ENCODE results near the gene NKX2-1. TPM values are rescaled to one million over a fixed set of nuclear protein-coding genes. Genes with fewer than 3 reads are reported as not detected.
"Not testable (repeated sequence)": the region's sequence is repeated elsewhere in the genome, so short reads cannot be mapped to it uniquely, and the experiment has no call there.

Gene NKX2-1
- not detected for polyA plus RNA-seq

GRCh38 chr14:36519431-36520321 is at the start of gene NKX2-1:
NKX2-1 (minus strand) TSS chr14:36520232; CDS start chr14:36520129, 103 bp downstream.
- H3K27me3 Mint-ChIP-seq: peaks cover 55% of the 10 kb centered on the region
- H3K4me3 Mint-ChIP-seq: peak within 1 kb of the TSS in 2 of 4 donors; percentile 39 to 52
- no peak within 1 kb of the TSS for H3K27ac Mint-ChIP-seq
- peaks cover 0 to 2% (median 0%) of the 10 kb centered on the region in 3 donors for H3K9me3 Mint-ChIP-seq
- peaks cover 0 to 3% (median 1%) of the 10 kb centered on the region in 3 donors for H3K4me1 Mint-ChIP-seq
- no peaks in the 10 kb centered on the region for H3K36me3 Mint-ChIP-seq

GRCh38 chr14:36556811-36557433 is 36.9 kb upstream of the NKX2-1 start:
- Mint-ChIP-seq H3K27me3 (peaks cover 3% of the 10 kb centered on the region), H3K9me3 (no peaks in the 10 kb centered on the region), H3K4me3 (no peak overlapping the region), H3K4me1 (peaks cover 0 to 3% (median 2%) of the 10 kb centered on the region in 3 donors), H3K27ac (no peak overlapping the region), H3K36me3 (no peaks in the 10 kb centered on the region)

- Mint-ChIP-seq H3K27me3 (peaks cover 3% of the 10 kb centered on the region), H3K4me3 (no peak overlapping the region), H3K9me3 (no peaks in the 10 kb centered on the region), H3K36me3 (no peaks in the 10 kb centered on the region), H3K27ac (no peak overlapping the region), H3K4me1 (peaks cover 0 to 3% (median 2%) of the 10 kb centered on the region in 3 donors)
Measured at GRCh38 chr14:36555998-36556743, 36.1 kb upstream of the NKX2-1 start.

GRCh38 chr14:36553656-36554260 is 33.7 kb upstream of the NKX2-1 start:
- H3K27me3 Mint-ChIP-seq: no peaks in the 10 kb centered on the region
- no peak overlapping the region for H3K27ac Mint-ChIP-seq
- H3K9me3 Mint-ChIP-seq: no peaks in the 10 kb centered on the region
- peaks cover 0 to 3% (median 2%) of the 10 kb centered on the region in 3 donors for H3K4me1 Mint-ChIP-seq
- H3K4me3 Mint-ChIP-seq: no peak overlapping the region
- H3K36me3 Mint-ChIP-seq: no peaks in the 10 kb centered on the region

GRCh38 chr14:36550899-36551298 is 30.9 kb upstream of the NKX2-1 start:
- no peaks in the 10 kb centered on the region for H3K27me3 Mint-ChIP-seq
- H3K9me3 Mint-ChIP-seq: no peaks in the 10 kb centered on the region
- H3K4me3 Mint-ChIP-seq: no peak overlapping the region
- no peaks in the 10 kb centered on the region for H3K36me3 Mint-ChIP-seq
- no peaks in the 10 kb centered on the region for H3K4me1 Mint-ChIP-seq
- no peak overlapping the region for H3K27ac Mint-ChIP-seq

GRCh38 chr14:36544280-36544679 is 24.2 kb upstream of the NKX2-1 start:
- H3K9me3 Mint-ChIP-seq: not testable (repeated sequence)

GRCh38 chr14:36538051-36538450 is 18.0 kb upstream of the NKX2-1 start:
- H3K9me3 Mint-ChIP-seq: peaks cover 0 to 6% (median 1%) of the 10 kb centered on the region in 3 donors
- no peak overlapping the region for H3K4me3 Mint-ChIP-seq
- H3K4me1 Mint-ChIP-seq: no peaks in the 10 kb centered on the region
- H3K36me3 Mint-ChIP-seq: no peaks in the 10 kb centered on the region
- H3K27ac Mint-ChIP-seq: no peak overlapping the region
- no peaks in the 10 kb centered on the region for H3K27me3 Mint-ChIP-seq

More at GRCh38 chr14:36544280-36544679, 24.2 kb upstream of the NKX2-1 start:
- H3K27me3 Mint-ChIP-seq, H3K36me3 Mint-ChIP-seq, H3K4me3 Mint-ChIP-seq, H3K27ac Mint-ChIP-seq, H3K4me1 Mint-ChIP-seq: not testable (repeated sequence)

GRCh38 chr14:36529062-36529461 is 9.0 kb upstream of the NKX2-1 start:
- no peak overlapping the region for H3K4me3 Mint-ChIP-seq

GRCh38 chr14:36525746-36526099 is 5.7 kb upstream of the NKX2-1 start:
- peaks cover 2% of the 10 kb centered on the region for H3K36me3 Mint-ChIP-seq
- peaks cover 0 to 2% (median 0%) of the 10 kb centered on the region in 3 donors for H3K4me1 Mint-ChIP-seq
- peaks cover 63% of the 10 kb centered on the region for H3K27me3 Mint-ChIP-seq
- H3K27ac Mint-ChIP-seq: no peak overlapping the region
- no peak overlapping the region for H3K4me3 Mint-ChIP-seq
- H3K9me3 Mint-ChIP-seq: peaks cover 6 to 8% (median 7%) of the 10 kb centered on the region in 3 donors

More at GRCh38 chr14:36529062-36529461, 9.0 kb upstream of the NKX2-1 start:
- Mint-ChIP-seq H3K4me1 (no peaks in the 10 kb centered on the region), H3K36me3 (peaks cover 2% of the 10 kb centered on the region), H3K9me3 (peaks cover 6 to 8% (median 6%) of the 10 kb centered on the region in 3 donors), H3K27me3 (peaks cover 39% of the 10 kb centered on the region), H3K27ac (no peak overlapping the region)

- Mint-ChIP-seq H3K4me3 (no peak overlapping the region), H3K9me3 (peaks cover 6 to 8% (median 7%) of the 10 kb centered on the region in 3 donors)
Measured at GRCh38 chr14:36524874-36525745, 5.1 kb upstream of the NKX2-1 start.

GRCh38 chr14:36524220-36524837 is 4.3 kb upstream of the NKX2-1 start:
- Mint-ChIP-seq H3K4me3 (no peak overlapping the region), H3K27me3 (peaks cover 65% of the 10 kb centered on the region), H3K27ac (no peak overlapping the region), H3K36me3 (peaks cover 2% of the 10 kb centered on the region), H3K4me1 (peaks cover 0 to 2% (median 1%) of the 10 kb centered on the region in 3 donors), H3K9me3 (peaks cover 3 to 7% (median 5%) of the 10 kb centered on the region in 3 donors)

More at GRCh38 chr14:36524874-36525745, 5.1 kb upstream of the NKX2-1 start:
- Mint-ChIP-seq H3K4me1 (peaks cover 0 to 2% (median 0%) of the 10 kb centered on the region in 3 donors), H3K27me3 (peaks cover 62% of the 10 kb centered on the region), H3K36me3 (peaks cover 2% of the 10 kb centered on the region), H3K27ac (no peak overlapping the region)

GRCh38 chr14:36522972-36523715 is 3.1 kb upstream of the NKX2-1 start:
- Mint-ChIP-seq H3K36me3 (no peaks in the 10 kb centered on the region), H3K4me1 (peaks cover 0 to 2% (median 1%) of the 10 kb centered on the region in 3 donors), H3K27ac (peak overlapping the region in 1 of 3 donors; percentile 35), H3K9me3 (peaks cover 0 to 6% (median 2%) of the 10 kb centered on the region in 3 donors), H3K27me3 (peaks cover 69% of the 10 kb centered on the region), H3K4me3 (no peak overlapping the region)

All from IgD-negative memory B cell (primary cell).